K562 (cell line): ENCODE results near the gene ARHGEF9. TPM values are rescaled to one million over a fixed set of nuclear protein-coding genes. Genes with fewer than 3 reads are reported as not detected.

Source experiments
- ATAC-seq: fragments of 200-7000 bp; cut with Tn5 transposase; 3 replicates; pipeline ENCODE4 v1.9.1; 2020; ENCODE audit warnings: moderate library complexity
- BruUV-seq: library from RNA; stranded (reverse); fragments of 400-500 nt; replicated peaks from 2 replicates; lab custom pipeline; 2021; lab: Mats Ljungman, UMichigan
- CTCF ChIA-PET: fragments of 300-600 bp; formaldehyde crosslinking; extraction: SDS; loops from one replicate; lab custom pipeline; 2021; ENCODE audit warnings: low intra/inter-chr PET ratio; lab: Yijun Ruan, JAX
- POLR2A ChIA-PET: fragments of 300-600, 350-650 bp; sonication (Branson Sonifier 250); formaldehyde crosslinking; extraction: SDS; loops from one replicate; lab custom pipeline; 2021; ENCODE audit warnings: antibody characterized with exemption, inconsistent platforms; lab: Yijun Ruan, JAX
- DNase-seq, 4 experiments: peaks; one replicate each; pipeline versions ENCODE4 v3.0.0 to v3.0.0-alpha.2; 2011 to 2018; ENCODE audit warnings: low spot score in 3 of 4, mixed read lengths in 3 of 4; ENCODE audit errors: extremely low read depth in 1 of 4
- FAIRE-seq: peaks from 2 replicates; lab custom pipeline; 2011; peaks lifted over from hg19 to GRCh38; lab: Jason Lieb, UNC
- H2AFZ ChIP-seq: 2 replicates; pipeline ENCODE4 v1.6.0; 2011; ENCODE audit warnings: low read depth, low read length, control low read depth, inconsistent platforms
- H3K27ac ChIP-seq: fragments of 200-600 bp; 3 replicates; pipeline ENCODE4 v1.8.0; 2011; ENCODE audit warnings: low read depth, mild to moderate bottlenecking, control low read depth, inconsistent platforms, low read length, moderate library complexity, mixed read lengths; ENCODE audit errors: extremely low read depth
- H3K27me3 ChIP-seq, 2 experiments: fragments of 300-600 bp in 1 of 2; 2 replicates in 1 of 2; 3 replicates in 1 of 2; pipeline versions ENCODE4 v1.6.0 to v1.8.0; 2011; ENCODE audit warnings: inconsistent platforms in 2 of 2, low read length in 2 of 2, mild to moderate bottlenecking in 1 of 2, mixed read lengths in 1 of 2, moderate library complexity in 1 of 2; ENCODE audit not compliant: control insufficient read depth in 2 of 2, insufficient read depth in 2 of 2
- H3K36me3 ChIP-seq: fragments of 300-600 bp; 3 replicates; pipeline ENCODE4 v1.8.0; 2011; ENCODE audit warnings: mild to moderate bottlenecking, low read length, inconsistent platforms; ENCODE audit not compliant: control insufficient read depth, insufficient read depth
- H3K4me1 ChIP-seq, 2 experiments: fragments of 200-600 bp in 1 of 2; replicated peaks in 1 of 2; 2 replicates in 1 of 2; 3 replicates in 1 of 2; pipeline versions ENCODE4 v1.5.1 to v1.8.0; 2011; ENCODE audit warnings: inconsistent platforms in 2 of 2, low read length in 2 of 2, mild to moderate bottlenecking in 1 of 2, mixed read lengths in 1 of 2, moderate library complexity in 1 of 2; ENCODE audit not compliant: control insufficient read depth in 2 of 2, insufficient read depth in 2 of 2
- H3K4me2 ChIP-seq: 2 replicates; pipeline ENCODE4 v1.6.1; 2011; ENCODE audit warnings: low read length, control low read depth, inconsistent platforms, mixed read lengths; ENCODE audit not compliant: insufficient read depth
- H3K4me3 ChIP-seq: fragments of 200-600 bp; sonication (generic), shearing (Covaris generic); 2 replicates; pipeline ENCODE4 v1.5.1; 2016; ENCODE audit warnings: control low read depth, inconsistent platforms
- H3K79me2 ChIP-seq: fragments of 200-600 bp; 3 replicates; pipeline ENCODE4 v1.8.0; 2011; ENCODE audit warnings: low read length, inconsistent platforms; ENCODE audit not compliant: control insufficient read depth, insufficient read depth
- H3K9ac ChIP-seq, 2 experiments: 2 replicates each; pipeline versions ENCODE4 v1.6.0 to v1.6.1; 2011; ENCODE audit warnings: low read depth in 2 of 2, low read length in 2 of 2, control low read depth in 1 of 2, inconsistent platforms in 1 of 2, mild to moderate bottlenecking in 1 of 2, mixed read lengths in 1 of 2; ENCODE audit not compliant: insufficient read depth in 1 of 2
- H3K9me1 ChIP-seq: one replicate; pipeline ENCODE4 v1.6.0; 2011; ENCODE audit warnings: inconsistent platforms, mild to moderate bottlenecking, low read length, moderate library complexity; ENCODE audit not compliant: control insufficient read depth, insufficient read depth
- H3K9me3 ChIP-seq: replicated peaks from 2 replicates; pipeline ENCODE4 v1.5.1; 2011; ENCODE audit warnings: low read depth, low read length, inconsistent platforms; ENCODE audit not compliant: control insufficient read depth, insufficient read depth
- H4K20me1 ChIP-seq: replicated peaks from 2 replicates; pipeline ENCODE4 v1.6.1; 2011; ENCODE audit warnings: low read length, inconsistent platforms, mixed read lengths; ENCODE audit not compliant: control insufficient read depth, insufficient read depth
- ADNP ChIP-seq: fragments of 200-800 bp; sonication (Bioruptor generic); IDR thresholded peaks from 2 replicates; pipeline ENCODE4 v1.6.1; 2016; ENCODE audit warnings: missing genetic modification characterization, missing compliant biosample characterization
- CSDE1 ChIP-seq, 2 experiments: fragments of 450-650 bp; IDR thresholded peaks; 2 replicates each; pipeline ENCODE4 v1.6.1; 2016; ENCODE audit warnings: mild to moderate bottlenecking in 1 of 2
- EHMT2 ChIP-seq: fragments of 450-650 bp; IDR thresholded peaks from 2 replicates; pipeline ENCODE4 v1.6.1; 2018; ENCODE audit warnings: antibody characterized with exemption
- ILF3 ChIP-seq: fragments of 450-650 bp; IDR thresholded peaks from 2 replicates; pipeline ENCODE4 v1.6.1; 2018; ENCODE audit warnings: antibody characterized with exemption, mild to moderate bottlenecking, moderate library complexity, borderline replicate concordance
- KDM2B ChIP-seq: fragments of 250-450 bp; sonication (Bioruptor Pico); IDR thresholded peaks from 2 replicates; pipeline ENCODE4 v1.8.0; 2021; ENCODE audit warnings: mild to moderate bottlenecking, moderate library complexity
- NELFE ChIP-seq: IDR thresholded peaks from 2 replicates; pipeline ENCODE4 v1.6.1; 2011; ENCODE audit warnings: mild to moderate bottlenecking; ENCODE audit not compliant: insufficient read depth, insufficient read length
- PBX2 ChIP-seq, 2 experiments: IDR thresholded peaks in 1 of 2; conservative IDR thresholded peaks in 1 of 2; 2 replicates each; pipeline ENCODE4 v1.6.1; 2016; ENCODE audit warnings: low read depth in 2 of 2, mild to moderate bottlenecking in 1 of 2, missing compliant biosample characterization in 1 of 2, missing genetic modification characterization in 1 of 2, moderate library complexity in 1 of 2
- POLR3G ChIP-seq: IDR thresholded peaks from 2 replicates; pipeline ENCODE4 v1.6.1; 2011; ENCODE audit not compliant: insufficient read length, insufficient replicate concordance; ENCODE audit errors: extremely low read depth
- PTRF ChIP-seq: fragments of 450-650 bp; IDR thresholded peaks from 2 replicates; pipeline ENCODE4 v1.6.1; 2016; ENCODE audit warnings: mild to moderate bottlenecking, missing genetic modification characterization, missing compliant biosample characterization
- SAFB2 ChIP-seq: fragments of 200-400 bp; formaldehyde crosslinking; IDR thresholded peaks from 2 replicates; pipeline ENCODE4 v1.6.1; 2018; ENCODE audit warnings: borderline replicate concordance, low read length, low read depth, moderate library complexity; ENCODE audit not compliant: severe bottlenecking
- SNRNP70 ChIP-seq: fragments of 200-400 bp; formaldehyde crosslinking; optimal IDR thresholded peaks from 2 replicates; pipeline ENCODE3; 2017; ENCODE audit warnings: low read depth, low read length
- SREBF1 ChIP-seq: fragments of 150-350 bp; IDR thresholded peaks from 2 replicates; pipeline ENCODE4 v1.6.1; 2014; ENCODE audit warnings: antibody characterized with exemption, low read depth, low read length, borderline replicate concordance
- TRIM28 ChIP-seq: fragments of 450-650 bp; IDR thresholded peaks from 2 replicates; pipeline ENCODE4 v1.6.1; 2017
- ZNF174 ChIP-seq: fragments of 250-450 bp; sonication (Bioruptor Pico); IDR thresholded peaks from 2 replicates; pipeline ENCODE4 v1.4.0; 2020; ENCODE audit warnings: mild to moderate bottlenecking
- ZNF408 ChIP-seq: fragments of 250-450 bp; sonication (Bioruptor Pico); IDR thresholded peaks from 2 replicates; pipeline ENCODE4 v1.4.0; 2020; ENCODE audit warnings: low read depth, mild to moderate bottlenecking, moderate library complexity
- ZNF431 ChIP-seq: sonication (generic); formaldehyde crosslinking; IDR thresholded peaks from 2 replicates; pipeline ENCODE4 v1.8.0; 2022; ENCODE audit warnings: mild to moderate bottlenecking, missing genetic modification reagents
- ZNF511 ChIP-seq: sonication (generic); formaldehyde crosslinking; IDR thresholded peaks from 2 replicates; pipeline ENCODE4 v1.8.0; 2022; ENCODE audit warnings: mild to moderate bottlenecking, missing genetic modification reagents
- ZNF57 ChIP-seq: fragments of 450-650 bp; formaldehyde crosslinking; IDR thresholded peaks from 2 replicates; pipeline ENCODE4 v1.4.0; 2020; ENCODE audit warnings: mild to moderate bottlenecking, moderate library complexity
- WGBS: fragments of 100-300 bp; shearing (Covaris generic); methylation state at CpG from one replicate; pipeline ENCODE4 v1.1.6; 2016; ENCODE audit warnings: low coverage, mixed read lengths; ENCODE audit not compliant: insufficient coverage; ENCODE audit errors: missing lambda C conversion rate; 5-methylcytosine and 5-hydroxymethylcytosine counted together
- in situ Hi-C: fragments of 300-500 bp; cut with MboI; formaldehyde crosslinking; loops from 4 replicates; pipeline ENCODE4 v1.15.0; 2018; ENCODE audit warnings: inconsistent platforms, mixed read lengths
- intact Hi-C: fragments of 100-400 bp; cut with micrococcal nuclease; formaldehyde crosslinking; loops from 2 replicates; pipeline ENCODE4 v1.14.2; 2022
- polyA plus RNA-seq, 8 experiments: library from polyadenylated mRNA; depleted of rRNA in 4 of 8; stranded (reverse) in 5 of 8; unstranded in 3 of 8; fragments of >200 nt; fragmentation: Nextera tagmentation in 2 of 8; fragmentation: Illumina TruSeq in 1 of 8; extraction: Ambion mirVana in 2 of 8; extraction: Trizol in 1 of 8; gene quantifications; 2 replicates each; pipeline versions ENCODE4 v1.2.1 to v1.2.3, GENCODE V29; 2011 to 2014; ENCODE audit warnings: inconsistent platforms in 1 of 8, missing spikeins in 1 of 8
- total RNA-seq, 7 experiments: library from RNA; depleted of rRNA in 6 of 7; stranded (reverse); fragments of >200 nt in 6 of 7; fragmentation: Illumina TruSeq in 2 of 7; extraction: Trizol in 2 of 7; gene quantifications; 2 replicates each; pipeline versions ENCODE4 v1.2.1 to v1.2.3, GENCODE V29; 2011 to 2021; ENCODE audit warnings: low replicate concordance in 1 of 7

Gene ARHGEF9
- total and polyA plus RNA-seq, 9 of the 15 experiments (the other 6 are each of a cell fraction or from before 2014, with no cell fraction given) = 0.09 to 0.24 (median 0.15) TPM; not detected in 2

GRCh38 chrX:63818156-63818555 lies 33.1 kb upstream of the ARHGEF9 start:
- Histone ChIP-seq H4K20me1 (no peaks in the 10 kb centered on the region), H3K27me3 (no peaks in the 10 kb centered on the region), H3K9me1 (no peaks in the 10 kb centered on the region), H3K27ac (no peak overlapping the region), H3K9me3 (no peaks in the 10 kb centered on the region), H2AFZ (no peak overlapping the region), H3K4me3 (no peak overlapping the region), H3K36me3 (no peaks in the 10 kb centered on the region), H3K9ac (no peak overlapping the region), H3K79me2 (no peaks in the 10 kb centered on the region), H3K4me1 (no peaks in the 10 kb centered on the region), H3K4me2 (no peak overlapping the region)
- ATAC-seq (no peak), FAIRE-seq (no peak), DNase-seq (no peak)
- POLR2A ChIA-PET = no interaction called here
- in situ Hi-C loops (no loop called here), intact Hi-C loops (no loop called here)
- WGBS = 0% methylated on average over 4 of the region's 4 CpGs
- BruUV-seq = no TSS peak
- no peak for TF ChIP-seq ZNF174 (CRISPR knock-in tag)
- TF ChIP-seq KDM2B (CRISPR knock-in tag) = no peak
- no peak for TF ChIP-seq SNRNP70
- no peak for TF ChIP-seq ZNF511 (CRISPR knock-in tag)
- TF ChIP-seq ADNP (tag) = no peak
- no peak for TF ChIP-seq ILF3
- TF ChIP-seq ZNF57 (CRISPR knock-in tag) = no peak
- TF ChIP-seq NELFE = no peak
- no peak for TF ChIP-seq ZNF408
- no peak for TF ChIP-seq CSDE1 (IDR thresholded peaks at IDR 0.05)
- no peak for TF ChIP-seq SREBF1
- no peak for TF ChIP-seq ZNF431
- no peak for TF ChIP-seq EHMT2
- no peak for TF ChIP-seq SAFB2
- TF ChIP-seq PBX2 (CRISPR knock-in tag; IDR thresholded peaks at IDR 0.05; ENCODE audit: low read depth) = no peak
- TF ChIP-seq PBX2 (tag; conservative IDR thresholded peaks at IDR 0.05; ENCODE audit: low read depth) = no peak
- no peak for TF ChIP-seq POLR3G
- no peak for TF ChIP-seq PTRF (tag)
- no peak for TF ChIP-seq TRIM28
- CTCF ChIA-PET = no interaction called here
